Hematopoietic multipotent progenitor cell (in vitro differentiated cells): ENCODE results near the gene RAB44. TPM values are rescaled to one million over a fixed set of nuclear protein-coding genes. Genes with fewer than 3 reads are reported as not detected.

Experiments used
- DNase-seq, 3 donors: peaks; one replicate each; pipeline ENCODE4 v3.0.0-alpha.2; 2011 to 2015; ENCODE audit warnings: low read depth in 2 of 3, low spot score in 2 of 3
- total RNA-seq: library from RNA; depleted of rRNA; stranded (reverse); fragments of >200 nt; gene quantifications from one replicate; pipeline ENCODE4 v1.2.3, GENCODE V29; 2012

RAB44 gene
- total RNA-seq, 1 donor = 10.5 TPM

GRCh38 chr6:36728289-36729160, 30.9 kb downstream of the RAB44 start:
- no peak for DNase-seq

GRCh38 chr6:36729161-36729524, 31.5 kb downstream of the RAB44 start:
- no peak for DNase-seq

- DNase-seq = no peak
These were observed 33.1 kb downstream of the RAB44 start for GRCh38 chr6:36730424-36731380.

DNA sequence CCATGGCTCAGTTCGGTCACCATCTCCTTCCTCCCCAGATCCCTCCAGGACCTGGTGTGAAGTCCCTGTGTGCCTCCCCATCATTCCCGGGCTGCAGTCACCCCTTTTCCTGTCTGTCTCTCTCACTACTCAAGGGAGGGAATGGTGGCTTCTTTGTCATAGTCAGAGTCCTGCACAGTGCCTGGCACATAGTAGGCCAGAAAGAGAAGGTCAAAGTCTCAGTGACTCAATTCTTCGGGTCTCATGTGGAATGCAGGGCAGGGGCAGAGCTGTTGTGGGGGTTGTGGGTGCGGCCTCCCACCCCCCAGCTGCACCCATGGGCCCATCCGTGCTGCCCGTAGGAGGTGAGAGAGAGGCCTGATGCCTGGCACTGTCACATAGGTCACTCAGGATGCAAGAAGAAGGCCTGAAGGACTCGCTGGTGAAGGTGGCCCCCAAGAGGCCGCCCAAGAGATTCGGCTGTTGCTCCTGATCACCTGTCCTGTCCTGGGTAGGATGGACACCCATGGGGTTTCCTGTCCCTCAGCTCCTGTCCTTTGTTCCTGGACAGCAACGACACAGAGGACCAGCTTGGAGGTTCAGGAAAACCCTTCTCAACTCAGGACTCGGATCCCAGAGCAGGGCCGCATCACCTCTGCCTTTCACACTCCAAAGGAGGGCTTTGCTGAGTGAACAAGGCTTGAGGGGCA, 34.1 kb downstream of the RAB44 start:
- DNase-seq = no peak

- no peak for DNase-seq
These were observed 35.7 kb downstream of the RAB44 start for GRCh38 chr6:36733300-36733699.

- DNase-seq = no peak
These were observed 36.9 kb downstream of the RAB44 start for GRCh38 chr6:36734486-36735060.

DNA sequence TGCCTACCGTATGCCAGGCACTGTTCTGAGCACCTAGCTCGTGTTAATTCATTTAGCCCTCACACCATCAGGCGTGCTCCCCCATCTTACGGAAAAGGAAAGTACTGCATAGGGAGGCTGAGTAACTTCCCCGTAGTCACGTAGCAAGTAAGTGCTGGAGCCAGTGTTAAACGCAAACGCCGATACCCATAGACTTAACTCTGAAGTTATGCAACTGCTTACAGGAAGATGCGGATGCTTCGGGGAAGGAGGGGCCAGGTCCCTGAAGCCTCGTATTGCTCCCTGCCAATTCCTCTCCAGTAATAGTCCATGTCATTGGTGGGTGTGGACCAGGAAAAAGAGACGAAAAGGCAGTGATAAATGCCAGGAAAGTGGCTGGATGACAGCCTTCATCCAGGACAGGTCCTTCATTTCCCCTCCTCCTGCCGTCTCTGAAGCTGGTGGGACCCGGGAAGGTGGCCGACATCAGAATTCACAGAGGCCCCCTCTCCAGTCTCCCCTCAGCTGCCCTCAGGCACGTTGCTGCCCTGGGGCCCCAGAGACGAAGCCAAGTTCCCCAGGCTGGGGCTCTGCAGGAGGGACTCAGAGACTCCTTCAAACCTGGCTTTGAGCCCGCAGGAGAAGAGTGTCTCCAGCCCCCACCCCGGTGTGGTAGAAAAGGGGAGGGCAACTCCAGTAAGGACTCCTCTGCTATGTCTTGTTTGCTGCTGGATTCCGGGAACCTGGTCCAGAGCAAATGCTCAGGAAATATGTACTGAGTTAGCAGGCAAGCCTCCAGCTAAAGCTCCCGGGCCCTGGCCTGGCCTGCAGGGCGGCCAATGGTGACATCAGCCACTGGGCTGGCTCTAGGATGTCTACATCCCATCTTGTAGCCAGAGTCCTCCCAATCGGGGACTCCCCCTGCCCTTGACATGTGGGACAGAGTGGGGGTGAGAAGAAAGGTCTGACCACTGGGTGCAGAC, 37.8 kb downstream of the RAB44 start:
- peak in 2 of 3 donors; percentile 57 to 78 for DNase-seq

- DNase-seq = no peak
These were observed 39.6 kb downstream of the RAB44 start for GRCh38 chr6:36737043-36737785.

DNA sequence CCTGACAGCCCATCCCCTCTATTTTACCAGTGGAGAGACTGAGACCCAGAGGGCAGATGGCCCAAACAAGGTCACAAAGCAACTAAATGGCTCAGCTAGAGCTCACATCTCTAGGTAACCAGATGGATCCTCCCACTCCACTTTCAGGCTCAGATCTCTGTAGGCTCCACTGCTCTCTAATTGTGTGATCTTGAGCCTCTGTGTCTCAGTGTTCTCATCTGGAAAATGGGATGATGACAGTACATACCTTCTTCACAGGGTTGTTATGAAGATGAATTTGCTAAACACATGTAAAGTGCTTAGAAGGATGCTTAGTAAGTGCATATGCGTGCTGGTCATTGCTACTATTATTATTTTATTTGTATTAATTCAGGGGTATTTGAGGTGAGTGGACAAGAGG, 40.5 kb downstream of the RAB44 start:
- DNase-seq = no peak

DNA sequence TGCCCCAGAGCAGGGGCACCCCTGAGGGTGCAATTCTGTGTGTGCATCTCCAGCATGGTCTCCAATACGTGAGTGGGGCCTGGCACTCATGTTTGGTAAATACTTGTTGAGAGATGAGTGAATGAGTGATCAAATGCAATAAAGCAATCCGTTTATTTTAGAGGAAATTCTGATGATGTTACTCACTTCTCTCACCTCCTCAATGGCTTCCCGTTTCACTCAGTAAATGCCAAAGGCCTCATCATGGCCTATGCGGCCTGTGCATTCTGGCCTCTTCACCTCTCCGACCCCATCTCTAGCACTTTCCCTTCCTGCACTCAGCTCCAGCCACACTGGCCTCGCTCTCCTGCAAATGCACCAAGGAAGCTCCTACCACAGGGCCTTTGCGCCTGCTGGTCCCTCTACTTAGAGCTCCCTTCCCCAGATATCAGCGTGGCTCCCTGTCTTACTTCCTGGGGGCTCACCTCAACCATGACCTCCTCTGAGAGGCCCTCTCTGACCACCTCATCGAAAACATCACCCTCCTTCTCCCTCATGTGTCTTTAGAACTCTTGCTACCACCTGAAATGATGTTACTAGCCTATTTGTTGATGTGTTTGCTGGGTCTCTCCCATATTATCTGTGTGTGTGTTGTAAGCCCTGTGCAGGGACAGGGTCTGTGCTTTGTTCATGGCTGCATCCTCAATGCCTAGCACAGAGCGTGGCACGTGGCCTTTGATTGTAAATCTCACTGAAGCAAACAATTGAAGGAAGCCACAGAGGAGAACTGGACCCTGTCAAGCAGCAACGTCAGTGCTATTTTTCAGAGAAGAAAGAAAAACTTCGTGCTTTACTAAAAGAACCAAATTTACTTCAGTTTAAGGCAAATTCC, 42.6 kb downstream of the RAB44 start:
- DNase-seq = no peak

- no peak for DNase-seq
These were observed 43.2 kb downstream of the RAB44 start for GRCh38 chr6:36740818-36741179.

DNA sequence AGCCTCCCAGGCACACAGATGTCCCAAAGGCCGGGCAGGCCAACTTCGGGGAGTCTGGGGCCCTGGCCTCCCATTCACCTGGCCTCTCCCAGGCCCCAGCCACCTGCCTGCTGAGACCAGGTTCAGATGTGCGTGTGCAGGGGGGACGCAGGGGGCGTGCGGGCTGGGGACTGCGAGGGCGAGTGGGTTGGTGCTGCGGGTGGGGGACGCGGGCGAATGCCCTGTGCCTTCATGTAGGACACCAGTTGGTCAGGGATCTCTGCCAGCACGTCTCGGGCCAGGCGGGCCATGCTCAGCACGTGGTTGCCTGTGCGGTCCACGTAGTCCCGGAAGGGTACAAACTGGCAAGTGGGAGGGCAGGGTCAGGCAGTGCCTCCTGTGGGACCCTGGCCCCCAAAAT, 44.5 kb downstream of the RAB44 start:
- no peak for DNase-seq

DNA sequence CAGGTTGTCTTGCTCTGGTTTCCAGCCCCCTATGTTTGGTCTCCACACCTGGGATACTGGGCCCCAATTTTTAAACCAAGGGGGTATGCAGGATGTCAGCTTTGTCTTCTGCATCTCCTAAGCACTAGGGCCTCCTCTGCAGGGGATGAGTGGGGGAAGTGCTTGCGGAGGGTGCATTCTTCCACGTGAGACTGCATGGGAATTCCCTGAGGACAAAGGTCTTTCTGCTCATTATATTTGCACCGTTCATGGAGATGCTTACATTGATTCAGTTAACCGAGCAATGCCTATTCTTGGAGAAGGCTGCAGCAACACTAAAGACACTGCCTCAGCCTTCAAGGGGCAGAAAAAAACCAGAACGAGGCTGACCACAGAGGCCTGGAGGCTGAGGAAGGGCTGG, 45.4 kb downstream of the RAB44 start:
- DNase-seq = no peak

GRCh38 chr6:36743538-36744303, 46.1 kb downstream of the RAB44 start:
- no peak for DNase-seq

GRCh38 chr6:36744304-36744673, 46.7 kb downstream of the RAB44 start:
- DNase-seq = peak in 1 of 3 donors; percentile 24

DNA sequence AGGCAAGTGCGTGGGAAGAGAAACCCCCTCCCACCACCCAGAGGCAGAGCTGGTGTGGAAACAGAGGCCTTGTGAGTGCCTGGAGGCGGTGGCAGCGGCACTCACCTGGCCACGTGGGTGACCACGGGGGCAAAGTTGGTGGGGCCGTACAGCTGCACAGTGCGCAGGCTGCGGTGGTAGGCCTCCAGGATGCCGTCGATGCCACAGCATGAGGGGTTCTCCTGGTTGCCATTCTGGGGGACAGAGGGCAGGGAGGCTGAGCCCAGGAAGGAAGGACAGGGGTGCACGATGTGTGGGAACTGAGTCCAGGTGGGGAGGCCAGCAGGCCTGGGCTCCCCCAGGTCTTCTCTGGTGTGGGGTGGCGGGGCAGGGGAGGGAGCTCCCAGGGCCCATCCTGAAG, 47.7 kb downstream of the RAB44 start:
- DNase-seq = no peak

DNA sequence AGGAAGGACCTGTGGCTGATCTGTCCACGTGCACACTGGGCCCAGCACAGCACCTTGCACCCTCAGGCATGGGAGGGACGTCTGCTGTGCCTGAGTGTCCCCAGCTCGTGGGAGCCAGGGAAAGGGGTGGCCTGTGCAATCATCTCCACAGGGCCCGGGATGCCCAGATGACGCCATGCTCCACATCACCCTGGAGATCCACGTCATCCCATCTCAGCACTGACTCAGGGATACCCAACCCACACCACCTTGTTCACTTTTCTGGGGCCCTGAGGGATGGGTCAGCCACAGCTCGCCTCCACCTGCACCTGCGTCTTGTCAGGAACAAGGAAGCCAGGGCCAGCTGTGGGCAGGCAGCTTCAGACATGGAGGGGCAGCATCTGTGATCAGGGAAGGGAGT, 48.2 kb downstream of the RAB44 start:
- DNase-seq = no peak
